ENCODE measurements around the gene SP110.
"Not testable (repeated sequence)": the region's sequence is repeated elsewhere in the genome, so short reads cannot be mapped to it uniquely, and the experiment has no call there.

Gene SP110

DNA sequence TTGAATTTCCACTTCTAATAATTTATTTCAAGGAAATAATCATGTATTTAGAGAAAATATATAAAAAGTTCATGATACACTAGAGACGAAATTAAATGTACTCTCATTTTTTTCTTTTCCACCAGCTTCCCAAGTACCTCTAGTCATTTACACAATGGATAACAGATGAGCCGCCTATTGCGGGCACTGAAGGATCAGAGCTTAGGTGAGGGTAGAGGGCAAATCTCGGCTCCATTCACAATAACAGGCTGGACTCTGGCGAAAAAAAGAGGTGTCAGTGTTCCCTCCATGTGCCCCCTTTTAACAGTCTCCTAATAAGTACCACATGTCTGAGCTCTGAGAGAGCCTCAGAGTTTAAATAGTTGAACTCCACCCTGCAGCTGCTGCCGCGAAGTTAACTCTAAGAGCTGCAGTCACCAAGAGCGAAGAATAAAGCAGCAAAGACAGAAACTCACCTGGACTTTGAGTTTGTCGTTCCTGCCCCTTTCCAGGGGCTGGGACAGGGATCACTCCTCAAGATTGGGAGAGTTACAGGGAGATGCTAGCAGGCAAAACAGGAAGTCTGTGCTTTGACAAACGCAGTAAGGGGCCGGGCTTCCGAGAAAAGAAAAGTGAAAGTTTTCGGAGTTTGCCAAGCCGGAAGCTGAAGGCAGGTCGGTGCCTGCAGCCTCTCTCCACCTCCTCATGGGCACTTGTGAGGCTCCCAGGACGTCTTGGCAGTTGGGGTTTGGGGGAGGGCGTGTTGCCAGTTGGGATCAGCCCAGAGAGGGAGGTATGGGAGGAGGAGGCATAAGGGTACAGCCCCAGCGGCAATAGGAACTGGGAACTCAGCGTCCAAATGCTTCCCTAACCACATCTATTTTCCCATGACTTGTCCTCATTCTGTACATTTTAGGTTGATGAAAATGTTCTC, at the start of gene SP110:
TSS of gene SP110 (minus strand) at position 566 of the 913 bp plus-strand sequence. CDS start 3,057 bp downstream, outside the sequence.
- H3K4me1 ChIP-seq (ENCODE audit: insufficient read depth, low read length) = no peaks in the 10 kb centered on the region
- H3K9me3 ChIP-seq (ENCODE audit: low read length) = no peaks in the 10 kb centered on the region
- peak within 1 kb of the TSS; percentile 37 for H2AFZ ChIP-seq (ENCODE audit: low read depth, low read length)
- H3K27me3 ChIP-seq (ENCODE audit: insufficient read depth, low read length) = no peaks in the 10 kb centered on the region
- H3K36me3 ChIP-seq (ENCODE audit: insufficient read depth, low read length) = no peaks in the 10 kb centered on the region
- H3K4me3 ChIP-seq (ENCODE audit: low read length) = peak within 1 kb of the TSS; percentile 47

DNA sequence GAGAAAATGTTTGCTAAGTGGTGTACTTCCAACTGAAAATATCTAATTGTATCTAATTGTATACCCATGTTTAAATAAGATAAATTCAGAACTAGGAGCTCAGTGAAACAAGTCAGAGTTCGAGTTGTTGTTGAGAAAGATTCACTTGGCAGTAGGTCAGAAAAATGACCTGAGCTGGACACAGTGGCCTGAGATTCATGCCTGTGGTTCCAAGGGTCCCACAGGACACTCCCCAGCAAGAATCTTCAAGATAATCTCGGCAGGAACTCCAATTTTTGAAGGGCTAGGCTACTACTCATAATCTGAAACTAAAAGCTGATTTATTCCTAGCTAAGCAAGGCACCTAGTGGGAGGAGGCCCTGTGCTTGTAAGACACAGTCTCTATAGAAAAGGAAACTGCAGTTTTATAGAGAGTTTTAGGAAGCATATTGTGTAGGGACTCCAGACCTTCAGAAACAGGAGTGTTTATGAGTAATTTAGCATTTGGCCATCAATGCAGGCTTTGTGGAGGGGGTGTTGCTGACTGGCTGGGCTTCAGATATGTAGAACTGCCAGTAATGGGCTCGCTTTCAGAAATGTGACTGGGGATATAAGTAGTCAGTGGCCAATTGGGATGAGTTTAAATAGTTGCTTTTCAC, 48.9 kb upstream of the SP110 start:
- no peak overlapping the region for H2AFZ ChIP-seq (ENCODE audit: low read depth, low read length)
- H3K27me3 ChIP-seq (ENCODE audit: insufficient read depth, low read length) = no peaks in the 10 kb centered on the region
- no peaks in the 10 kb centered on the region for H3K9me3 ChIP-seq (ENCODE audit: low read length)
- no peaks in the 10 kb centered on the region for H3K36me3 ChIP-seq (ENCODE audit: insufficient read depth, low read length)
- no peaks in the 10 kb centered on the region for H3K4me1 ChIP-seq (ENCODE audit: insufficient read depth, low read length)
- H3K4me3 ChIP-seq (ENCODE audit: low read length) = no peak overlapping the region

DNA sequence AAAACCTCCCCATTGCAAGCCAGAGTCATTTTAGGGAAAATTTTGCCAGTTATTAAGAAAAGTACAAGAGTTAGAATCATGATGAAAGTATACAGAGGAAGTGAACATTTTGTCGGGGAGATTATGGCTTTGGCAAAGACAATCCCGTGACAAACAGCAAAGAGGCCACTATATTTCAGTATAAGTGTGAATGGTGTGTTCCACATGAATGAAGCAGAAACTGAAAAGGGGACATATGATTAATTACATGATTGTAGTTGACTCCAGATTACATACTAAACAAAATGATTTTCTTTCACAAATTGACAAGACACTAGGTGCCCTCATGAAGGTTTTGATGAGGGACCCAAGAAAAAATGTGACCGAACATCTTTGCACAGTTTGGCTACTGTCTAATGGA, 47.8 kb upstream of the SP110 start:
- Histone ChIP-seq H3K9me3 (ENCODE audit: low read length) (no peaks in the 10 kb centered on the region), H2AFZ (ENCODE audit: low read depth, low read length) (no peak overlapping the region), H3K4me1 (ENCODE audit: insufficient read depth, low read length) (no peaks in the 10 kb centered on the region), H3K27me3 (ENCODE audit: insufficient read depth, low read length) (no peaks in the 10 kb centered on the region), H3K4me3 (ENCODE audit: low read length) (no peak overlapping the region), H3K36me3 (ENCODE audit: insufficient read depth, low read length) (no peaks in the 10 kb centered on the region)

DNA sequence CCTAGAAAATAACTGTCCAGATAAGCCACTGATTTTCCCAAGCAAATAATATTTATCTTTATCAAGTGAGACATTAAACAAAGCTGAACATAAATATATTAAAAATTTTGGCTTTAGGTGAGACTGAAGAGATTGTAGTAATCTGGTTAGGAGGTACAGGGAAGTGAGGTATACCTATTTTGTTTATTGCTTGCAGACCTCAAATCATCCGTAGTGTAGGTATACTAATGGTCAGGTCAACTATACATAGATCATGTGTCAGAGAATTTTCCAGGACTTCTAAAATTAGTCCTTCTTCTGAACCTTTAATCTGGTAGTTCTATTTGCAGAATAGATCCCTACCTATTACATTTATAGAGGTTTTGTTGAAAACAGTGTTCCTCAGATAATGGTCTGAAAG, 47.3 kb upstream of the SP110 start:
- Histone ChIP-seq H2AFZ (ENCODE audit: low read depth, low read length) (no peak overlapping the region), H3K9me3 (ENCODE audit: low read length) (no peaks in the 10 kb centered on the region), H3K36me3 (ENCODE audit: insufficient read depth, low read length) (no peaks in the 10 kb centered on the region), H3K4me3 (ENCODE audit: low read length) (no peak overlapping the region), H3K27me3 (ENCODE audit: insufficient read depth, low read length) (no peaks in the 10 kb centered on the region), H3K4me1 (ENCODE audit: insufficient read depth, low read length) (no peaks in the 10 kb centered on the region)

DNA sequence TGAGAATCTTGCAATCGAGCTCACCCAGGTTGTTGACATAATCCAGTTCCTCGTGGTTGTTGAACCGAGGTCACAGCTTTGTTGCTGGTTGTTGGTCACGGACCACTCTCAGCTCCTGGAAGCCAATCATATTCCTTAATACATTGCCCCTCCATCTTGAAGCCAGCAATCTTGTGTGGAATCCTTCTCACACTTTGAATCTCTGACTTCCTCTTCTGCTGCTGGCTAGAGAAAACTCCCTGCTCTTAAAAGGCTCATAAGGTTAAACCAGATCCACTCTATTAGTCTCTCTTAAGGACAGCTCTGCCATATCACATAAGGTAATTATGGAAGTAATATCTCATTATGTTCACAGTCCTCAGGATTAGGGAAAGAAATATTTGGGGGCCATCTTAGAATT, 46.9 kb upstream of the SP110 start:
- Histone ChIP-seq H3K27me3 (ENCODE audit: insufficient read depth, low read length) (no peaks in the 10 kb centered on the region), H2AFZ (ENCODE audit: low read depth, low read length) (no peak overlapping the region), H3K4me3 (ENCODE audit: low read length) (no peak overlapping the region), H3K36me3 (ENCODE audit: insufficient read depth, low read length) (no peaks in the 10 kb centered on the region), H3K9me3 (ENCODE audit: low read length) (no peaks in the 10 kb centered on the region), H3K4me1 (ENCODE audit: insufficient read depth, low read length) (no peaks in the 10 kb centered on the region)

DNA sequence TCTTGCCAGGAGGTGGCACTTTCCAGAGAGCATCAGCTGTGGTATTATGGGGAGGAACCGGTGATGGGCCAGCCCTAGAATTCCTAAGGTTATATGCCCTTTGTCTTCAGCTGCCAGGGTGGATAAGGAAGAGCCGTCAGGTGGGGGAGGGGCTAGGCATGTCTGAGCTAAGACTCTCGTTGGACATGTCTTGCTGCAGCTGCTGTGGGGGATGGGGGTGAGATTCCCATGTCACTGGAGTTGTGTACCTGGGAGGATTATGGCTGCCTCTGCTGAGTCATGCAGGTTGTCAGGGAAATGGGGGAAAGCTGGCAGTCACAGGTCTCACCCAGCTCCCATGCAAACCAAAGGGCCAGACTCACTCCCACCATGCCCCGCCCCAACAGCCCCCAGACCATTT, 45.2 kb upstream of the SP110 start:
- not testable (repeated sequence) for H3K4me1 ChIP-seq (ENCODE audit: insufficient read depth, low read length); H3K27me3 ChIP-seq (ENCODE audit: insufficient read depth, low read length); H3K4me3 ChIP-seq (ENCODE audit: low read length); H3K9me3 ChIP-seq (ENCODE audit: low read length); H2AFZ ChIP-seq (ENCODE audit: low read depth, low read length); H3K36me3 ChIP-seq (ENCODE audit: insufficient read depth, low read length)

DNA sequence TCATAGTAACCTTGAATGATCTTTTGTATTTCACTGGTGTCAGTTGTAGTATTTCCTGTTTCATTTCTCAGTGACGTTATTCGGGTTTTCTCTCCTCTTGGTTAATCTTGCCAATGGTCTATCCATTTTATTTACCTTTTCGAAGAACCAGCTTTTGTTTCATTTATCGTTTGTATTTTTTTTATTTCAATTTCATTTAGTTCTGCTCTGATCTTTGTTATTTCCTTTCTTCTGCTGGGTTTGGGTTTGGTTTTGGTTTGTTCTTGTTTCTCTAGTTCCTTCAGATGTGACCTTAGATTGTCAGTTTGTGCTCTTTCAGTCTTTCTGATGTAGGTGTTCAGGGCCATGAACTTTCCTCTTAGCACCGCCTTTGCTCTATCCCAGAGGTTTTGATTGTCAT, 42.5 kb upstream of the SP110 start:
- H3K27me3 ChIP-seq (ENCODE audit: insufficient read depth, low read length) = no peaks in the 10 kb centered on the region
- no peaks in the 10 kb centered on the region for H3K36me3 ChIP-seq (ENCODE audit: insufficient read depth, low read length)
- H2AFZ ChIP-seq (ENCODE audit: low read depth, low read length) = no peak overlapping the region
- H3K9me3 ChIP-seq (ENCODE audit: low read length) = no peaks in the 10 kb centered on the region
- no peaks in the 10 kb centered on the region for H3K4me1 ChIP-seq (ENCODE audit: insufficient read depth, low read length)
- H3K4me3 ChIP-seq (ENCODE audit: low read length) = no peak overlapping the region

DNA sequence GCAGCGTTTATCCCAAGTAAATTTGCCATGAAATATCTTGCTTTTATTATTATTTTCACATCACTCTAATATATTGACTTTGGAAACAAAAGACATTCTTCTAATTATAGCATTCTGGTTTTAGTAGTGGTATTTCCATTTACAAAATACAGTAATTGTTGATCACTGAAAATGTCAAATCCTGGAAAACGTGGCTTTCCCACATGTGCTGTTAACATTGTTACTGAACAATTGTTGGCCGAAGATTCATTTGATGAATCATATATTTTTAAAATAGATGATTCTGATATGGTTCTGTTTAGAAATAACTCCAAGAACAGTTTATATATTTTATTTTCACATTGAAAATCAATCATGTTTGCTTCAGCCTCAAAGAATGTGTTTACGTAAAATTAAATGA, 38.7 kb upstream of the SP110 start:
- no peaks in the 10 kb centered on the region for H3K36me3 ChIP-seq (ENCODE audit: insufficient read depth, low read length)
- H3K9me3 ChIP-seq (ENCODE audit: low read length) = no peaks in the 10 kb centered on the region
- H3K4me3 ChIP-seq (ENCODE audit: low read length) = no peak overlapping the region
- H3K27me3 ChIP-seq (ENCODE audit: insufficient read depth, low read length) = no peaks in the 10 kb centered on the region
- no peak overlapping the region for H2AFZ ChIP-seq (ENCODE audit: low read depth, low read length)
- H3K4me1 ChIP-seq (ENCODE audit: insufficient read depth, low read length) = no peaks in the 10 kb centered on the region

DNA sequence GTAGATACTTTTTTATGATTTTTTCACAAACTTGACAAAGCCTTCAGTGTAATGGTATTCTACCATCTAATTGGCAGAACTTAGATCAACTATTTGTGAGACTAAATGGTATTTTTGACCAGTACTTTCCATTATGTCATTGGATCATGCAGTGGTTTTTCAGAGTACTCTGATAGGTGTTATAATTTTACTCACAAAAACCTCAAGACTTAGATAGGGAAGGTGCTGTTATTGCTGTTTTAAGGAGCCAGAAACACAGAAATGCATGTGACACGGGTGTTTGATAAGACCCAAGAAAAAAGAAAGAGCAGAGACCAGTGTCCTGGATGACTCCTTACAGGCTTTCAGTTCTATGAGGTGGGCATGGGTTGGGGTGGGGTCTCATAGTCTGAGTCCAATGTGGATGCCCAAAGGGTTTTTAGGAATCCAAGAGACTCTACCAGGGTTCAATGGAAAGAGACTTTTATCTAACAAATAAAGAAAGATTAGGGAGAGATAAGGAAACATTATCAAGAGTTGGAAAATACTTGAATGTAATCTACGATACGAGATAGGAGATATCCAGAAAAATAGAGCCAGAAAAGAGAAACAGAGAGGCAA, 37.0 kb upstream of the SP110 start:
- Histone ChIP-seq H3K4me1 (ENCODE audit: insufficient read depth, low read length) (no peaks in the 10 kb centered on the region), H3K9me3 (ENCODE audit: low read length) (no peaks in the 10 kb centered on the region), H3K27me3 (ENCODE audit: insufficient read depth, low read length) (no peaks in the 10 kb centered on the region), H3K4me3 (ENCODE audit: low read length) (no peak overlapping the region), H3K36me3 (ENCODE audit: insufficient read depth, low read length) (no peaks in the 10 kb centered on the region), H2AFZ (ENCODE audit: low read depth, low read length) (no peak overlapping the region)

DNA sequence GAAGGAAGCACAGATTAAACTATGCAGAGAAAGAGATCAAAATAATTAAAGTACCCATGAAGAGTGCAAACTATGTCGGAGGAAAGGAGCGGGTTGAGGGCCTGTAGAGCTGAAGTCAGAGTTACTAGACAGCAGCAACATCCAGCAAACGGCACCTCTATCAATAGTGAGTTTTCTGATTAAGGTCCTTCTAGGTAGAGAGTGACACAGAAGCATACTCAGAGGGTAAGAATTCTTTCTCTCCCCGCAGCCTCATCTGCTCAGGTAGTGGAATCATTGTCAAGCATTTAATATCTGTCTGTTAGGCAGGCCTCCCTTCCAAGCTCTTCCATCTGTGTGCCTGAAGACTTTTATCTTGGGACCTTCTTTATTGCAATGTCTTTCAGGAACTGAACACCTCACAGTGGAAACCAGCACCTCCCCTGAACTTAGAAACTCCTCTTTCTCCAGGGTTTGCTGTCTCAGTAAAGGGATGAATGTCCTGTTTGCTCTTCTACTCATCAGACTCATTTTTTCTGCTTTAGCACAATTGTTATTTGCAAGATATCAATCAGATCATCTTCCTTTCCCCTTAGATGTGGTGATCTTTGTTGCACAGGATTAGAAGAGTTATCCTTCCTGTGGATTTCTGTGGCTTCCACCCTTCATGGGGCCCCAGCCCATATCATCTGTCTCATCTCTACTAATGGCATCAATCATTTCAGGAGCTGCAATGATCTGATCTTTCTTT, 34.5 kb upstream of the SP110 start:
- Histone ChIP-seq H2AFZ (ENCODE audit: low read depth, low read length) (no peak overlapping the region), H3K36me3 (ENCODE audit: insufficient read depth, low read length) (no peaks in the 10 kb centered on the region), H3K4me3 (ENCODE audit: low read length) (no peak overlapping the region), H3K9me3 (ENCODE audit: low read length) (no peaks in the 10 kb centered on the region), H3K27me3 (ENCODE audit: insufficient read depth, low read length) (no peaks in the 10 kb centered on the region), H3K4me1 (ENCODE audit: insufficient read depth, low read length) (no peaks in the 10 kb centered on the region)

DNA sequence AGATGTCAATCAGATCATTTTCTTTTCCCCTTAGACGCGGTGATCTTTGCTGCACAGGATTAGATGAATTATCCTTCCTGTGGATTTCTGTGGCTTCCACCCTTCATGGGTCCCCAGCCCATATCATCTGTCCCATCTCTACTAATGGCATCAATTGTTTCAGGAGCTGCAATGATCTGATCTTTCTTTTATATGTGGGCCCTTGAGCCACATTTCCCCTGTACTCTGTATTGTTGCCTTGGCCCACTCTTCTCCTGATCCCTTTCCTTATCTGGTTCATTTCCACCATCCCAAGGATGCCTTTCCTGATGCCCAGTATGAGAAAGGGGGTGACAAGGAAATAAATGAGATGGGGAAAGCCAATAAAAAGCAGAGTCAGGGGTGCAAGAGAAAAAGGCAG, 30.4 kb upstream of the SP110 start:
- Histone ChIP-seq H3K27me3 (ENCODE audit: insufficient read depth, low read length) (no peaks in the 10 kb centered on the region), H3K36me3 (ENCODE audit: insufficient read depth, low read length) (no peaks in the 10 kb centered on the region), H3K4me1 (ENCODE audit: insufficient read depth, low read length) (no peaks in the 10 kb centered on the region), H3K4me3 (ENCODE audit: low read length) (no peak overlapping the region), H3K9me3 (ENCODE audit: low read length) (no peaks in the 10 kb centered on the region), H2AFZ (ENCODE audit: low read depth, low read length) (no peak overlapping the region)

DNA sequence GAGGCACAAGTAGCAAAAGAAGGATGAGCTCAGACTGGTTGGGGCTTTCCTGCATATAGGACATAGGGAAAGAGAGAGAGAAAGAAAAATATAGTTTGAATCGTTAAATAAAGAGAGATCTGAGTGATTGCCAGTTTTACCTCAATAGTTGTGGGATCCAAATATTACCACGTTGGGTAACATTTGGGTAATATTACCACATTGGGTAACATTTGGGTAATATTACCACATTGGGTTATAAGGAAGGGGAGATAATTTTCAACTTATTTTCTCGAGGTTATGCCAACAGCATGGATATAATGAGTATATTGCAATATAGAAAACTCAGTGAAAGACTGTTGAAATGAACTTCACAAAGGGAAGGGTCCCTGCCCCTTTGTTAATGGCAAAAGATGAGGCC, 26.4 kb upstream of the SP110 start:
- H3K27me3 ChIP-seq (ENCODE audit: insufficient read depth, low read length) = no peaks in the 10 kb centered on the region
- no peak overlapping the region for H2AFZ ChIP-seq (ENCODE audit: low read depth, low read length)
- H3K4me3 ChIP-seq (ENCODE audit: low read length) = no peak overlapping the region
- no peaks in the 10 kb centered on the region for H3K9me3 ChIP-seq (ENCODE audit: low read length)
- H3K36me3 ChIP-seq (ENCODE audit: insufficient read depth, low read length) = no peaks in the 10 kb centered on the region
- H3K4me1 ChIP-seq (ENCODE audit: insufficient read depth, low read length) = no peaks in the 10 kb centered on the region

DNA sequence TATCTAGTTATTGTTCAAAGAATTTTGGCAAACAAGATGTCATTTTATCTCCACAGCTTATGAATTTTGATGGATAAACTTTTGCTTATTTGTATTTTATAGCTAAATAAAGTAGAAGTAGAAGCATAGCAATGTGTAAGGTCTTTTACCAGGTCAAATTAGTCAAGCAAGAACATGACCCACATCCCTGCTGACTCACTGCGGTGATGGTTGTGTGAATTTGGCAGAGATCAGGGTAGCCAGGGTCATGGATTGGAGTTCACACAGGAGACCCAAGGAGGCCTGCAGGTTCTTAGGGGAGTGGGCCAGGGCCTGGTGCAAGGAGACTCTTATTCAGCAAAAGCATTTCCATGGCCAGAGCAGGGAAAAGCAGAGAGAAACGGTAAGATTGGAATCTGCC, 24.4 kb upstream of the SP110 start:
- Histone ChIP-seq H3K4me3 (ENCODE audit: low read length) (no peak overlapping the region), H3K4me1 (ENCODE audit: insufficient read depth, low read length) (no peaks in the 10 kb centered on the region), H2AFZ (ENCODE audit: low read depth, low read length) (no peak overlapping the region), H3K27me3 (ENCODE audit: insufficient read depth, low read length) (no peaks in the 10 kb centered on the region), H3K9me3 (ENCODE audit: low read length) (no peaks in the 10 kb centered on the region), H3K36me3 (ENCODE audit: insufficient read depth, low read length) (no peaks in the 10 kb centered on the region)
